ENCODE measurements around the gene GMNN. TPM values are rescaled to one million over a fixed set of nuclear protein-coding genes. Genes with fewer than 3 reads are reported as not detected.

The GMNN gene
- total RNA-seq, result 24.9 and 30.1 TPM in 2 replicates

DNA sequence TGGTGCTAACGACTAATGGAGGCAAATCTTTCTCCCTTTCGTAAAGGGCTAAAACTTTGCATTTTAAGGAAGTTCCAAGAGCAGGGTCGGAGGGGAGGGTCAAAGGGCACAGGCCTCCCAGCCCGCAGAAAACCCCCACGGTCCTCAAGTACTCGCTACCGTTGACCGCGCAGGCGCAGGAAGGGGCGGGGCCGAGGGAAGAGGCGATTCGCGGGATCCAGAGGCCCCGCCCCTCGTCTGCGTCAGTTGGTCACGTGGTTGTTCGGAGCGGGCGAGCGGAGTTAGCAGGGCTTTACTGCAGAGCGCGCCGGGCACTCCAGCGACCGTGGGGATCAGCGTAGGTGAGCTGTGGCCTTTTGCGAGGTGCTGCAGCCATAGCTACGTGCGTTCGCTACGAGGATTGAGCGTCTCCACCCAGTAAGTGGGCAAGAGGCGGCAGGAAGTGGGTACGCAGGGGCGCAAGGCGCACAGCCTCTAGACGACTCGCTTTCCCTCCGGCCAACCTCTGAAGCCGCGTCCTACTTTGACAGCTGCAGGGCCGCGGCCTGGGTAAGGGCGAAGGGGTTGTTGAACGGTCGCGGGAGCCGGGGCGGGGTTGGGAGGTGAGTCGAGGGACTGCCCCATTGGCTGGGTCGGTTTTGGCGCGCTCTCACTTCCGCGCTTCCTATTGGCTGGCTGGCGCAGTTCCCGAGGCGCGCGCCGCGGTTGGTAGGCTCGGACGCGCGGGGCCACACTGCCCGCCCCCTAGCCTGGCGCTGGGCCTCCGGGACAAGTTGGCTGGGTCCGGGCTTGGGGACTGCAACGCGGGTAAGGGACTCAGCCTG, at the start of gene GMNN:
GMNN (plus strand) TSS at position 242 of the 824 bp plus-strand sequence. CDS start 2,310 bp downstream, outside the sequence.

DNA sequence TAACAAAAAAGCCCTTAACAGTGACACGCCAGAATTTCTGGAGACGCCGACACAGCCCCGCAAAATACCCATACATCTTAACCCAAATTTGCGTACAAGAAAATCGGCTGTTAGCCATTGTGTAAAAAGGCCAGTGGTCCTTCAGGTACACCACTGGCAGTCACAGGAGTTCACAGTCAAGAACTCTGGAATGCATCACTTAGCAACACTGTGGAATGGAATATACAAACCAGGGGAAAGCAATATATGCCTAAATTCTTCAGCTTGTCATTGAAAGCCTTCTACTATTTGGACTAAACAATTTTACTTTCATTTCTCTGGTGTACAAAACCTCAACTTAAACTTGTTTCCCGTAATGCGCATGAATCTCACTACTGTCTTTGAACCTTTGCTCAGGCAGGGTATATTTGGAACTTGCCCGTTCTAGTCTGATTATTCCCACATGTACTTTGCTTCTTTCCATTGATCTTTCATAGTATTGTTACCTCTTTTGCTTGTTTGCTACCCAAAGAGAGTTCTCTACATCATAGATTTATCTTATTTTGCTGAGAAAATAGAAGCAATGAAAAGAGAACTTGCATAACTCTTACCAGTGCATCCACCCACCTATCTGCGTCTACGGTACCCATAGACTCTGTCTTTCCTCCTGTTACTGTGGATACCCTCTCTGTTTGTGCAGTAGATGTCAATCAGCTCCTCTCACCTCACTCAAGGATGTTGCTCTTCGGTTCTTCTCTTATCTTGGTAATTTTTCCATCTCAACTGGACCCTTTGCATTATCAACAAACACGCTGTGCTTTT, 24.2 kb downstream of the GMNN start, which contains the start of gene ARMH2:
ARMH2 (minus strand) TSS at position 178 of the 801 bp plus-strand sequence; CDS start at position 118, 60 bp downstream.

Other genes starting within 250 kb of the GMNN start
- gene KIAA0319, start 128.7 kb upstream of the GMNN start, total RNA-seq, result under 0.01 TPM in 1 of 2 replicates, not detected in the other
- gene TDP2, start 108.0 kb upstream of the GMNN start, total RNA-seq, result 18.1 and 27.6 TPM in 2 replicates
- 3.9 and 8.9 TPM in 2 replicates for gene ACOT13, start 107.9 kb upstream of the GMNN start, total RNA-seq
- 68.8 and 130 TPM in 2 replicates for gene C6orf62, start 55.8 kb upstream of the GMNN start, total RNA-seq
- gene ARMH2, start 24.0 kb downstream of the GMNN start, total RNA-seq, result not detected in 2 replicates
- gene RIPOR2, start 161.0 kb downstream of the GMNN start, total RNA-seq, result 1.1 TPM in 1 of 2 replicates, not detected in the other